ENCODE results near the gene LOX. TPM values are rescaled to one million over a fixed set of nuclear protein-coding genes. Genes with fewer than 3 reads are reported as not detected.

The LOX gene
- total and polyA plus RNA-seq, 9 of the 15 experiments (the other 6 are each of a cell fraction or from before 2014, with no cell fraction given) = 0.06 to 0.09 TPM; not detected in 7

DNA sequence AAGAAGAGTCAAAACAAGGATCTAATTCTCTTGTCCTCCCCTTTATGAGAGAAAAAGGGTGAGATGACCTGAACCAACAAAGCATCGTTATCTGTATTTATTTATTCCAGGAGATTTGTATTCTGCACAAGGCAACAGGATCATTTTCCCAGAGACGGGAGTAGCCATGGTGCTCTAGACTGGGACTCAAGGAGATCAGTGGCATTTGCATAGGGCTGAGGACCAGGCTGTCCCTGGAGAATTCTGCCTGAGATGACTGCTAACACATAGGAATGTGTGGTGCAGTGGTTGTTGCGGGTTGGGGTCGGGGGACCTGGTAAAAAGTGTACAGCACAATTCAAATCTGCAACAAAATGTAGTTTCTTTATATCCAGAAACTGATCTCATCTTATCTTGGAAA, 29.0 kb upstream of the LOX start:
- Histone ChIP-seq H3K36me3 (ENCODE audit: control insufficient read depth, insufficient read depth, low read length) (no peaks in the 10 kb centered on the region), H4K20me1 (replicated peaks; ENCODE audit: control insufficient read depth, insufficient read depth, low read length) (no peaks in the 10 kb centered on the region), H3K9me1 (ENCODE audit: control insufficient read depth, insufficient read depth, low read length) (no peaks in the 10 kb centered on the region), H3K9ac (ENCODE audit: insufficient read depth in 1 of 2, low read depth in 2 of 2, low read length in 2 of 2) (no peak overlapping the region), H3K9me3 (replicated peaks; ENCODE audit: control insufficient read depth, insufficient read depth, low read depth, low read length) (no peaks in the 10 kb centered on the region), H3K4me3 (no peak overlapping the region), H3K27ac (ENCODE audit: extremely low read depth, low read depth, low read length) (no peak overlapping the region), H3K79me2 (ENCODE audit: control insufficient read depth, insufficient read depth, low read length) (no peaks in the 10 kb centered on the region), H3K4me2 (ENCODE audit: insufficient read depth, low read length) (no peak overlapping the region), H3K4me1 (replicated peaks in 1 of 2; ENCODE audit: control insufficient read depth in 2 of 2, insufficient read depth in 2 of 2, low read length in 2 of 2) (peaks cover 0 to 15% of the 10 kb centered on the region in 2 experiments; a peak in 3 of 5 replicates), H3K27me3 (ENCODE audit: control insufficient read depth in 2 of 2, insufficient read depth in 2 of 2, low read length in 2 of 2) (no peaks in the 10 kb centered on the region), H2AFZ (ENCODE audit: low read depth, low read length) (no peak overlapping the region)
- CTCF ChIA-PET (ENCODE audit: low intra/inter-chr PET ratio) = no interaction called here
- no TSS peak for BruUV-seq (replicated peaks)
- WGBS (ENCODE audit: insufficient coverage, low coverage, missing lambda C conversion rate) = 85% methylated on average over 4 of the region's 4 CpGs
- in situ Hi-C loops (cut with MboI) (loop anchor here (5.0 kb wide), 1 partner anchor 50 kb away; no protein-coding TSS in a partner anchor), intact Hi-C loops (cut with micrococcal nuclease) (no loop called here)
- ATAC-seq (no peak), FAIRE-seq (no peak), DNase-seq (ENCODE audit: extremely low read depth in 1 of 4, low spot score in 3 of 4) (no peak)
- POLR2A ChIA-PET = no interaction called here
- no peak for TF ChIP-seq SMC3 (conservative IDR thresholded peaks at IDR 0.05; ENCODE audit: insufficient read depth, low read depth, low read length)
- TF ChIP-seq GABPB1 (CRISPR knock-in tag; IDR thresholded peaks at IDR 0.05) = no peak
- TF ChIP-seq SREBF2 (CRISPR knock-in tag; IDR thresholded peaks at IDR 0.05) = no peak
- no peak for TF ChIP-seq FOSL1 (tag; conservative IDR thresholded peaks at IDR 0.05)
- TF ChIP-seq CHD1 (IDR thresholded peaks at IDR 0.05; ENCODE audit: low read length) = no peak
- TF ChIP-seq TFAM (CRISPR knock-in tag; conservative IDR thresholded peaks at IDR 0.05) = no peak
- no peak for TF ChIP-seq KLF1 (tag; IDR thresholded peaks at IDR 0.05)
- TF ChIP-seq MECOM (CRISPR knock-in tag; IDR thresholded peaks at IDR 0.05) = no peak
- no peak for TF ChIP-seq ZNF644 (tag; IDR thresholded peaks at IDR 0.05; ENCODE audit: low read depth)
- TF ChIP-seq ZNF134 (CRISPR knock-in tag; conservative IDR thresholded peaks at IDR 0.05) = no peak
- TF ChIP-seq, protein P1, sequence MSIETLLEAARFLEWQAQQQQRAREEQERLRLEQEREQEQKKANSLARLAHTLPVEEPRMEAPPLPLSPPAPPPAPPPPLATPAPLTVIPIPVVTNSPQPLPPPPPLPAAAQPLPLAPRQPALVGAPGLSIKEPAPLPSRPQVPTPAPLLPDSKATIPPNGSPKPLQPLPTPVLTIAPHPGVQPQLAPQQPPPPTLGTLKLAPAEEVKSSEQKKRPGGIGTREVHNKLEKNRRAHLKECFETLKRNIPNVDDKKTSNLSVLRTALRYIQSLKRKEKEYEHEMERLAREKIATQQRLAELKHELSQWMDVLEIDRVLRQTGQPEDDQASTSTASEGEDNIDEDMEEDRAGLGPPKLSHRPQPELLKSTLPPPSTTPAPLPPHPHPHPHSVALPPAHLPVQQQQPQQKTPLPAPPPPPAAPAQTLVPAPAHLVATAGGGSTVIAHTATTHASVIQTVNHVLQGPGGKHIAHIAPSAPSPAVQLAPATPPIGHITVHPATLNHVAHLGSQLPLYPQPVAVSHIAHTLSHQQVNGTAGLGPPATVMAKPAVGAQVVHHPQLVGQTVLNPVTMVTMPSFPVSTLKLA (conservative IDR thresholded peaks at IDR 0.05) = no peak
- no peak for TF ChIP-seq TOE1 (IDR thresholded peaks at IDR 0.05; ENCODE audit: borderline replicate concordance)
- TF ChIP-seq TOE1 (CRISPR knock-in tag; IDR thresholded peaks at IDR 0.05; ENCODE audit: borderline replicate concordance, low read depth) = no peak
- TF ChIP-seq ZFP1 (CRISPR knock-in tag; IDR thresholded peaks at IDR 0.05) = no peak
- no peak for TF ChIP-seq POLR3A (IDR thresholded peaks at IDR 0.05; ENCODE audit: borderline replicate concordance, extremely low read depth, insufficient read depth, insufficient read length)

All from K562 (cell line).